IMR-90 (cell line): Measurements from ENCODE around the gene LONP1. TPM values are rescaled to one million over a fixed set of nuclear protein-coding genes. Genes with fewer than 3 reads are reported as not detected.

Experiments used
- ATAC-seq: fragments of 200-7000 bp; cut with Tn5 transposase; 2 replicates; pipeline ENCODE4 v1.9.1; 2020; ENCODE audit warnings: low read depth, mild to moderate bottlenecking, moderate library complexity
- BruUV-seq: library from RNA; stranded (reverse); fragments of 400-500 nt; replicated peaks from 2 replicates; lab custom pipeline; 2021; lab: Mats Ljungman, UMichigan
- CTCF ChIA-PET: fragments of 300-600 bp; formaldehyde crosslinking; extraction: SDS; loops from one replicate; lab custom pipeline; 2021; ENCODE audit warnings: antibody characterized with exemption; lab: Yijun Ruan, JAX
- POLR2A ChIA-PET: fragments of 300-600 bp; sonication (Branson Sonifier 250); formaldehyde crosslinking; loops from one replicate; lab custom pipeline; 2022; ENCODE audit warnings: antibody characterized with exemption; ENCODE audit not compliant: unreplicated experiment; lab: Charles Lee
- DNase-seq: peaks from one replicate; pipeline ENCODE4 v3.0.0; 2013
- H2AFZ ChIP-seq: replicated peaks from 2 replicates; pipeline ENCODE3; 2013; ENCODE audit warnings: low read length, mild to moderate bottlenecking; ENCODE audit not compliant: poor library complexity
- H2AK5ac ChIP-seq: 2 replicates; pipeline ENCODE4 v1.6.1; 2013; ENCODE audit warnings: low read depth, low read length, inconsistent platforms
- H2AK9ac ChIP-seq: replicated peaks from 2 replicates; pipeline ENCODE3; 2013; ENCODE audit warnings: mild to moderate bottlenecking, low read depth, low read length, moderate library complexity; ENCODE audit not compliant: poor library complexity
- H2BK120ac ChIP-seq: 2 replicates; pipeline ENCODE4 v1.6.1; 2013; ENCODE audit warnings: low read depth, low read length, inconsistent platforms
- H2BK15ac ChIP-seq: 3 replicates; pipeline ENCODE4 v1.6.1; 2013; ENCODE audit warnings: low read depth, low read length, inconsistent platforms
- H2BK20ac ChIP-seq: 2 replicates; pipeline ENCODE4 v1.6.1; 2013; ENCODE audit warnings: low read depth, mild to moderate bottlenecking, inconsistent platforms, low read length, moderate library complexity
- H2BK5ac ChIP-seq: 2 replicates; pipeline ENCODE4 v1.6.1; 2013; ENCODE audit warnings: mild to moderate bottlenecking, low read depth, low read length, inconsistent platforms; ENCODE audit not compliant: poor library complexity, severe bottlenecking
- H3K14ac ChIP-seq: replicated peaks from 2 replicates; pipeline ENCODE4 v1.6.1; 2013; ENCODE audit warnings: low read depth, low read length, inconsistent platforms
- H3K18ac ChIP-seq: 2 replicates; pipeline ENCODE4 v1.6.1; 2013; ENCODE audit warnings: low read depth, low read length, control low read depth
- H3K23ac ChIP-seq: 2 replicates; pipeline ENCODE4 v1.6.1; 2013; ENCODE audit warnings: low read depth, low read length, inconsistent platforms
- H3K27ac ChIP-seq: 2 replicates; pipeline ENCODE4 v1.5.1; 2013; ENCODE audit warnings: mild to moderate bottlenecking, control low read depth, low read length; ENCODE audit not compliant: insufficient read depth
- H3K27me3 ChIP-seq: 2 replicates; pipeline ENCODE4 v1.6.1; 2013; ENCODE audit warnings: low read length; ENCODE audit not compliant: control insufficient read depth, insufficient read depth
- H3K36me3 ChIP-seq: 2 replicates; pipeline ENCODE4 v1.6.1; 2013; ENCODE audit warnings: low read length, mixed read lengths; ENCODE audit not compliant: control insufficient read depth, insufficient read depth
- H3K4ac ChIP-seq: 2 replicates; pipeline ENCODE4 v1.6.1; 2013; ENCODE audit warnings: low read depth, low read length, inconsistent platforms
- H3K4me1 ChIP-seq: 2 replicates; pipeline ENCODE4 v1.6.1; 2013; ENCODE audit warnings: low read length, mixed read lengths; ENCODE audit not compliant: control insufficient read depth, insufficient read depth
- H3K4me2 ChIP-seq: 2 replicates; pipeline ENCODE4 v1.6.1; 2013; ENCODE audit warnings: low read depth, mild to moderate bottlenecking, control low read depth, low read length, moderate library complexity
- H3K4me3 ChIP-seq: 2 replicates; pipeline ENCODE4 v1.5.1; 2013; ENCODE audit warnings: low read depth, mild to moderate bottlenecking, control low read depth, low read length, moderate library complexity; ENCODE audit not compliant: insufficient read depth
- H3K56ac ChIP-seq: 2 replicates; pipeline ENCODE4 v1.6.1; 2013; ENCODE audit warnings: low read length, inconsistent platforms; ENCODE audit not compliant: insufficient read depth; ENCODE audit errors: extremely low read depth
- H3K79me1 ChIP-seq, 2 experiments: 2 replicates each; pipeline ENCODE4 v1.6.1; 2013; ENCODE audit warnings: low read length in 2 of 2, inconsistent platforms in 1 of 2, low read depth in 1 of 2
- H3K9ac ChIP-seq: 2 replicates; pipeline ENCODE4 v1.6.1; 2013; ENCODE audit warnings: low read depth, low read length, control low read depth
- H3K9me1 ChIP-seq: 2 replicates; pipeline ENCODE4 v1.6.1; 2013; ENCODE audit warnings: low read length, inconsistent platforms; ENCODE audit not compliant: insufficient read depth
- H3K9me3 ChIP-seq: 2 replicates; pipeline ENCODE4 v1.6.1; 2013; ENCODE audit warnings: low read length; ENCODE audit not compliant: control insufficient read depth, insufficient read depth
- H4K20me1 ChIP-seq: 2 replicates; pipeline ENCODE4 v1.6.1; 2013; ENCODE audit warnings: low read length, inconsistent platforms; ENCODE audit not compliant: insufficient read depth
- H4K5ac ChIP-seq: 2 replicates; pipeline ENCODE4 v1.6.1; 2013; ENCODE audit warnings: mild to moderate bottlenecking, low read depth, low read length, control low read depth
- H4K8ac ChIP-seq, 2 experiments: 2 replicates each; pipeline ENCODE4 v1.6.1; 2013; ENCODE audit warnings: low read depth in 2 of 2, low read length in 2 of 2, control low read depth in 1 of 2, inconsistent platforms in 1 of 2
- H4K91ac ChIP-seq: 2 replicates; pipeline ENCODE4 v1.6.1; 2013; ENCODE audit warnings: low read depth, low read length, inconsistent platforms; ENCODE audit not compliant: insufficient read depth
- BHLHE40 ChIP-seq: fragments of 150-350 bp; IDR thresholded peaks from 2 replicates; pipeline ENCODE4 v1.6.1; 2016; ENCODE audit warnings: mild to moderate bottlenecking, low read depth, low read length
- CEBPB ChIP-seq: IDR thresholded peaks from 2 replicates; pipeline ENCODE4 v1.6.1; 2012; ENCODE audit warnings: low read depth, low read length, improper control_type of control experiment
- CHD1 ChIP-seq: IDR thresholded peaks from 2 replicates; pipeline ENCODE4 v1.6.1; 2012; ENCODE audit warnings: low read depth, low read length, improper control_type of control experiment
- CTCF ChIP-seq: conservative IDR thresholded peaks from 2 replicates; pipeline ENCODE4 v1.5.1; 2012; ENCODE audit warnings: mild to moderate bottlenecking, low read depth, low read length, improper control_type of control experiment
- ELK1 ChIP-seq: fragments of 150-350 bp; IDR thresholded peaks from 2 replicates; pipeline ENCODE4 v1.6.1; 2016; ENCODE audit warnings: low read depth, mild to moderate bottlenecking, low read length, moderate library complexity, borderline replicate concordance
- FOS ChIP-seq: fragments of 150-350 bp; IDR thresholded peaks from 2 replicates; pipeline ENCODE4 v1.6.1; 2016; ENCODE audit warnings: low read depth, low read length
- MAFK ChIP-seq: IDR thresholded peaks from 2 replicates; pipeline ENCODE4 v1.6.1; 2012; ENCODE audit warnings: low read depth, low read length, improper control_type of control experiment
- MAZ ChIP-seq: IDR thresholded peaks from 2 replicates; pipeline ENCODE4 v1.6.1; 2012; ENCODE audit warnings: low read depth, mild to moderate bottlenecking, low read length, improper control_type of control experiment, moderate library complexity, borderline replicate concordance
- MXI1 ChIP-seq: IDR thresholded peaks from 2 replicates; pipeline ENCODE4 v1.6.1; 2012; ENCODE audit warnings: low read depth, mild to moderate bottlenecking, low read length, moderate library complexity, borderline replicate concordance
- NFE2L2 ChIP-seq: fragments of 150-350 bp; IDR thresholded peaks from 2 replicates; pipeline ENCODE4 v1.6.1; 2016; ENCODE audit warnings: low read depth, mild to moderate bottlenecking, low read length
- POLR2A ChIP-seq: IDR thresholded peaks from 2 replicates; pipeline ENCODE4 v1.6.1; 2012; ENCODE audit warnings: mild to moderate bottlenecking, low read depth, low read length
- RAD21 ChIP-seq: IDR thresholded peaks from 2 replicates; pipeline ENCODE4 v1.6.1; 2012; ENCODE audit warnings: low read length, improper control_type of control experiment
- RCOR1 ChIP-seq: IDR thresholded peaks from 2 replicates; pipeline ENCODE4 v1.6.1; 2012; ENCODE audit warnings: mild to moderate bottlenecking, low read length, improper control_type of control experiment; ENCODE audit not compliant: insufficient replicate concordance
- RFX5 ChIP-seq: IDR thresholded peaks from 2 replicates; pipeline ENCODE4 v1.8.0; 2012; ENCODE audit warnings: low read depth, mild to moderate bottlenecking, low read length, moderate library complexity
- SMC3 ChIP-seq: fragments of 150-350 bp; IDR thresholded peaks from 2 replicates; pipeline ENCODE4 v1.6.1; 2016; ENCODE audit warnings: low read depth, mild to moderate bottlenecking, antibody characterized with exemption, low read length, moderate library complexity
- USF2 ChIP-seq: fragments of 150-350 bp; IDR thresholded peaks from 2 replicates; pipeline ENCODE4 v1.6.1; 2017; ENCODE audit warnings: mild to moderate bottlenecking, antibody characterized with exemption, low read length, low read depth
- WGBS, 2 experiments: methylation state at CpG; one replicate each; pipeline versions ENCODE4 v1.1.5 to v1.1.7; 2013; ENCODE audit warnings: missing lambda C conversion rate in 2 of 2; ENCODE audit not compliant: insufficient read length in 1 of 2; ENCODE audit errors: extremely low coverage in 2 of 2; 5-methylcytosine and 5-hydroxymethylcytosine counted together
- dilution Hi-C: fragments of 300-500 bp; cut with HindIII; formaldehyde crosslinking; loops from one replicate; pipeline ENCODE4 v1.14.3; 2018; ENCODE audit warnings: low sequenced_read_pairs; ENCODE audit not compliant: unreplicated experiment
- in situ Hi-C: fragments of 300-500 bp; cut with MboI; formaldehyde crosslinking; loops from 3 replicates; pipeline ENCODE4 v1.14.3; 2019; ENCODE audit warnings: low sequenced_read_pairs, inconsistent platforms, mixed read lengths
- intact Hi-C: fragments of 100-400 bp; cut with micrococcal nuclease; formaldehyde crosslinking; loops from 2 replicates; pipeline ENCODE4 v1.10.0; 2022
- polyA plus RNA-seq, 3 experiments: library from polyadenylated mRNA; depleted of rRNA; stranded (reverse); fragments of >200 nt; gene quantifications; 2 replicates each; pipeline ENCODE4 v1.2.3, GENCODE V29; 2012; ENCODE audit warnings: low replicate concordance in 1 of 3
- total RNA-seq: library from RNA; depleted of rRNA; stranded (reverse); fragments of >200 nt; gene quantifications from 2 replicates; pipeline ENCODE4 v1.2.3, GENCODE V29; 2012

LONP1 gene
- total and polyA plus RNA-seq, 2 of the 4 experiments (the other 2 are of a cell fraction) = 64.2 to 93.2 TPM

GRCh38 chr19:5694956-5695648 is 24.8 kb downstream of the LONP1 start:
- CTCF ChIA-PET = no interaction called here
- H4K8ac ChIP-seq = no peak overlapping the region
- no peak for DNase-seq
- H3K4me3 ChIP-seq = no peak overlapping the region
- H3K56ac ChIP-seq = no peak overlapping the region
- in situ Hi-C loops = no loop called here
- no peak overlapping the region for H2AFZ ChIP-seq
- BruUV-seq = no TSS peak
- POLR2A ChIA-PET = no interaction called here
- H3K4ac ChIP-seq = no peak overlapping the region
- H2AK5ac ChIP-seq = no peak overlapping the region
- peaks cover 4% of the 10 kb centered on the region; the same call in 1 of the 2 replicates for H3K9me1 ChIP-seq
- no peak overlapping the region for H3K14ac ChIP-seq
- H3K79me1 ChIP-seq = peaks cover 4 to 74% of the 10 kb centered on the region in 2 experiments; a peak in 3 of 4 replicates
- no peak overlapping the region for H2BK120ac ChIP-seq
- no peak overlapping the region for H3K18ac ChIP-seq
- WGBS, 2 experiments = 78% methylated on average over 2 of the region's 8 CpGs; no CpG with 5 or more reads in 1 of the 2 experiments
- TF ChIP-seq RCOR1 (no peak), MAFK (no peak), SMC3 (no peak), CTCF (no peak), RAD21 (no peak), USF2 (no peak), RFX5 (no peak), POLR2A (no peak), NFE2L2 (no peak), ELK1 (no peak), MAZ (no peak), CHD1 (no peak), BHLHE40 (no peak), CEBPB (no peak), FOS (no peak), MXI1 (no peak)
- dilution Hi-C loops = no loop called here
- peaks cover 2% of the 10 kb centered on the region; the same call in 1 of the 2 replicates for H3K4me1 ChIP-seq
- H3K27me3 ChIP-seq = no peaks in the 10 kb centered on the region
- H3K4me2 ChIP-seq = no peak overlapping the region
- H3K27ac ChIP-seq = no peak overlapping the region
- no peak overlapping the region for H2BK20ac ChIP-seq
- ATAC-seq = no peak
- H4K91ac ChIP-seq = no peak overlapping the region
- H3K36me3 ChIP-seq = peaks cover 78% of the 10 kb centered on the region
- intact Hi-C loops = no loop called here
- H2BK15ac ChIP-seq = no peak overlapping the region
- no peak overlapping the region for H2AK9ac ChIP-seq
- no peak overlapping the region for H4K5ac ChIP-seq
- no peak overlapping the region for H2BK5ac ChIP-seq
- peaks cover 85% of the 10 kb centered on the region for H4K20me1 ChIP-seq
- no peak overlapping the region for H3K9ac ChIP-seq
- no peak overlapping the region for H3K23ac ChIP-seq
- H3K9me3 ChIP-seq = no peaks in the 10 kb centered on the region
